HepG2 (cell line): ENCODE results near the gene MARCO. TPM values are rescaled to one million over a fixed set of nuclear protein-coding genes. Genes with fewer than 3 reads are reported as not detected.

ENCODE experiments used
- ATAC-seq: fragments of 200-7000 bp; cut with Tn5 transposase; 3 replicates; pipeline ENCODE4 v1.9.1; 2020; ENCODE audit warnings: mild to moderate bottlenecking, moderate library complexity
- BruUV-seq: library from RNA; stranded (reverse); fragments of 400-500 nt; replicated peaks from 2 replicates; lab custom pipeline; 2021; lab: Mats Ljungman, UMichigan
- CTCF ChIA-PET: fragments of 300-600 bp; formaldehyde crosslinking; extraction: SDS; loops from one replicate; lab custom pipeline; 2021; ENCODE audit warnings: low total read pairs, inconsistent platforms, low intra/inter-chr PET ratio; lab: Yijun Ruan, JAX
- POLR2A ChIA-PET: fragments of 350-600 bp; sonication (Branson Sonifier 250); formaldehyde crosslinking; loops from one replicate; lab custom pipeline; 2020; ENCODE audit warnings: antibody characterized with exemption, inconsistent platforms; lab: Yijun Ruan, JAX
- DNase-seq: peaks from one replicate; pipeline ENCODE4 v3.0.0-alpha.2; 2015; ENCODE audit warnings: low spot score
- FAIRE-seq: peaks from 3 replicates; lab custom pipeline; 2011; peaks lifted over from hg19 to GRCh38; lab: Jason Lieb, UNC
- H2AFZ ChIP-seq: one replicate; pipeline ENCODE4 v1.6.1; 2011; ENCODE audit warnings: low read length, inconsistent platforms
- H3K27ac ChIP-seq: fragments of 300-600 bp; 3 replicates; pipeline ENCODE4 v1.8.0; 2011; ENCODE audit warnings: mixed run types, mild to moderate bottlenecking, mixed read lengths, low read length, inconsistent platforms; ENCODE audit not compliant: insufficient read depth; ENCODE audit errors: extremely low read length
- H3K27me3 ChIP-seq, 2 experiments: fragments of 200-600 bp in 1 of 2; 2 replicates in 1 of 2; 3 replicates in 1 of 2; pipeline versions ENCODE4 v1.6.0 to v1.8.0; 2011; ENCODE audit warnings: low read length in 2 of 2, mild to moderate bottlenecking in 2 of 2, moderate library complexity in 2 of 2, inconsistent platforms in 1 of 2; ENCODE audit not compliant: insufficient read depth in 2 of 2, control insufficient read depth in 1 of 2
- H3K36me3 ChIP-seq, 2 experiments: fragments of 200-600 bp in 1 of 2; replicated peaks in 1 of 2; 2 replicates in 1 of 2; 3 replicates in 1 of 2; pipeline versions ENCODE4 v1.5.1 to v1.8.0; 2011; ENCODE audit warnings: low read length in 2 of 2, inconsistent platforms in 1 of 2; ENCODE audit not compliant: insufficient read depth in 2 of 2, control insufficient read depth in 1 of 2
- H3K4me1 ChIP-seq: 2 replicates; pipeline ENCODE4 v1.5.1; 2012; ENCODE audit warnings: low read length, inconsistent platforms; ENCODE audit not compliant: insufficient read depth
- H3K4me2 ChIP-seq: 2 replicates; pipeline ENCODE4 v1.6.0; 2011; ENCODE audit warnings: low read depth, low read length, inconsistent platforms
- H3K4me3 ChIP-seq, 3 experiments: fragments of 200-600 bp in 1 of 3; sonication (generic), shearing (Covaris generic) in 1 of 3; replicated peaks in 1 of 3; 2 replicates each; pipeline ENCODE4 v1.5.1; 2011 to 2016; ENCODE audit warnings: low read length in 3 of 3, inconsistent platforms in 2 of 3, low read depth in 2 of 3, mild to moderate bottlenecking in 2 of 3, control low read depth in 1 of 3, mixed read lengths in 1 of 3; ENCODE audit not compliant: insufficient read depth in 1 of 3
- H3K79me2 ChIP-seq: one replicate; pipeline ENCODE4 v1.6.1; 2011; ENCODE audit warnings: low read length, inconsistent platforms; ENCODE audit not compliant: insufficient read depth
- H3K9ac ChIP-seq: 2 replicates; pipeline ENCODE4 v1.6.0; 2011; ENCODE audit warnings: mild to moderate bottlenecking, low read depth, low read length, inconsistent platforms; ENCODE audit not compliant: insufficient read depth
- H3K9me3 ChIP-seq: 2 replicates; pipeline ENCODE4 v1.5.1; 2012; ENCODE audit warnings: mild to moderate bottlenecking, low read length
- H4K20me1 ChIP-seq: 2 replicates; pipeline ENCODE4 v1.6.0; 2011; ENCODE audit warnings: inconsistent platforms, mild to moderate bottlenecking, low read length, moderate library complexity; ENCODE audit not compliant: insufficient read depth
- HNF4A ChIP-seq: sonication (generic); formaldehyde crosslinking; IDR thresholded peaks from 2 replicates; pipeline ENCODE4 v1.4.0; 2020; ENCODE audit warnings: missing genetic modification reagents
- RCOR2 ChIP-seq: IDR thresholded peaks from 2 replicates; pipeline ENCODE4 v1.6.1; 2016; ENCODE audit warnings: missing biosample characterization, missing genetic modification reagents
- SP4 ChIP-seq: sonication (generic); formaldehyde crosslinking; IDR thresholded peaks from 2 replicates; pipeline ENCODE4 v1.8.1; 2023; ENCODE audit warnings: mild to moderate bottlenecking, missing genetic modification reagents
- TEAD3 ChIP-seq: optimal IDR thresholded peaks from 2 replicates; pipeline ENCODE3; 2016; ENCODE audit warnings: borderline replicate concordance
- WGBS: methylation state at CpG from one replicate; pipeline ENCODE4 v1.1.6; 2017; ENCODE audit warnings: low lambda C conversion rate; 5-methylcytosine and 5-hydroxymethylcytosine counted together
- in situ Hi-C: cut with HindIII; loops from 2 replicates; pipeline ENCODE4 v1.10.0; 2017; ENCODE audit warnings: low pct_unique_long_range_greater_than_20kb; ENCODE audit not compliant: extremely low pct_ligation_motif_present
- intact Hi-C: fragments of 100-400 bp; cut with micrococcal nuclease; formaldehyde crosslinking; loops from one replicate; pipeline ENCODE4 v1.10.0; 2022; ENCODE audit not compliant: unreplicated experiment
- polyA plus RNA-seq, 8 experiments: library from polyadenylated mRNA; depleted of rRNA in 3 of 8; stranded (reverse) in 7 of 8; unstranded in 1 of 8; fragments of >200 nt; fragmentation: Illumina TruSeq in 4 of 8; extraction: Trizol in 4 of 8; gene quantifications; 2 replicates each; pipeline versions ENCODE4 v1.2.1 to v1.2.3, GENCODE V29; 2011 to 2016; ENCODE audit warnings: low read depth in 4 of 8, missing spikeins in 1 of 8, mixed read lengths in 1 of 8; ENCODE audit not compliant: insufficient read depth in 1 of 8
- total RNA-seq, 5 experiments: library from RNA; depleted of rRNA; stranded (reverse); fragments of >200 nt; fragmentation: Illumina TruSeq; extraction: Trizol; gene quantifications; 2 replicates each; pipeline ENCODE4 v1.2.3, GENCODE V29; 2016; ENCODE audit warnings: low read depth in 1 of 5
- TF ChIP-seq, protein P1 (sequence below), 2 experiments: sonication (generic) in 1 of 2; formaldehyde crosslinking in 1 of 2; IDR thresholded peaks; 2 replicates each; pipeline versions ENCODE4 v1.4.0 to v1.6.1; 2016 to 2020; ENCODE audit warnings: borderline replicate concordance in 1 of 2, low read depth in 1 of 2, mild to moderate bottlenecking in 1 of 2, missing genetic modification reagents in 1 of 2
- TF ChIP-seq, protein P2 (sequence below): sonication (generic); formaldehyde crosslinking; IDR thresholded peaks from 2 replicates; pipeline ENCODE4 v1.4.0; 2020; ENCODE audit warnings: missing genetic modification reagents

Gene MARCO
- total and polyA plus RNA-seq, 2 of the 13 experiments (the other 11 are each of a cell fraction or from before 2014, with no cell fraction given): not detected

DNA sequence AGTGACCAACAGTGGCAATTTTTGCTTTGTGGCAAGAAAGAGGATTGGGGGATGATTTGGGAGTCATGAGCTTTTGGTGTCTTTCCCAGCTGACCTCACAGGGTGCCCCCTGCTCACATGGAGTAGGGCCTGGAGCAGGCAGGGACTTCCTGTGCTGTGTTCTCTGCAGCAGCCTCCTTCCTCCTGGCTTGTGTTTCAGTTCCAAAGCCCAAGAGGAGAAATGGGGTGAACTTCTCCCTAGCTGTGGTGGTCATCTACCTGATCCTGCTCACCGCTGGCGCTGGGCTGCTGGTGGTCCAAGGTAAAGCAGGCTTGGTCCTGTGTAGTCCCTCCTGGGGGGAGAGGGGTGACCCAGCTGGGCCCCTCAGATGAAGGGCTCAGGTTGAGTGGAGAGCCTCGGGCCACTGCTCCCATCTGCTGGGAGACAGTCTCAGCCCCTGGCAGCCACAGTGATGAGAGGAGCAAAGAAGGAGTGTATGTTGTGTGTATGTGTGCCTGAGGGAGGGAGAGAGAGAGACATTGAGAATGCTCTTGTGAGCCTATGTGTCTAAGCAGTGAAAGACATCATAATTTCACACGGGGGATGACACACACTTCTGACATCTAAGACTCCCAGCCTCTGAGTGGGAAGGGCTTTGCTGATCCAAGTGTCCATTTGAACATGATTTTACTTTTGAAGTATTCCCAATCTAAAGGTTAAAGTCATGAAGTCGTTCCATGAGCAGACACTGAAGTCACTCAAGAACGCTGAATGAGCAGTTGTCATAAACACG is 27.2 kb downstream of the MARCO start:
- in situ Hi-C loops (no loop called here), intact Hi-C loops (no loop called here)
- Histone ChIP-seq H3K9me3 (no peaks in the 10 kb centered on the region), H3K9ac (no peak overlapping the region), H3K27ac (no peak overlapping the region), H3K27me3 (peaks cover 2 to 15% of the 10 kb centered on the region in 2 experiments; a peak in 2 of 5 replicates), H4K20me1 (no peaks in the 10 kb centered on the region), H3K4me2 (no peak overlapping the region), H3K36me3 (no peaks in the 10 kb centered on the region), H2AFZ (no peak overlapping the region)
- POLR2A ChIA-PET: no interaction called here
- 13% methylated on average over 7 of the region's 7 CpGs for WGBS
- no peak for ATAC-seq
- FAIRE-seq: peak; percentile 23
- no peak for DNase-seq
- TF ChIP-seq TEAD3 (CRISPR knock-in tag) (no peak), RCOR2 (CRISPR knock-in tag) (no peak), SP4 (CRISPR knock-in tag) (no peak), HNF4A (CRISPR knock-in tag) (no peak)
- TF ChIP-seq, protein P1, sequence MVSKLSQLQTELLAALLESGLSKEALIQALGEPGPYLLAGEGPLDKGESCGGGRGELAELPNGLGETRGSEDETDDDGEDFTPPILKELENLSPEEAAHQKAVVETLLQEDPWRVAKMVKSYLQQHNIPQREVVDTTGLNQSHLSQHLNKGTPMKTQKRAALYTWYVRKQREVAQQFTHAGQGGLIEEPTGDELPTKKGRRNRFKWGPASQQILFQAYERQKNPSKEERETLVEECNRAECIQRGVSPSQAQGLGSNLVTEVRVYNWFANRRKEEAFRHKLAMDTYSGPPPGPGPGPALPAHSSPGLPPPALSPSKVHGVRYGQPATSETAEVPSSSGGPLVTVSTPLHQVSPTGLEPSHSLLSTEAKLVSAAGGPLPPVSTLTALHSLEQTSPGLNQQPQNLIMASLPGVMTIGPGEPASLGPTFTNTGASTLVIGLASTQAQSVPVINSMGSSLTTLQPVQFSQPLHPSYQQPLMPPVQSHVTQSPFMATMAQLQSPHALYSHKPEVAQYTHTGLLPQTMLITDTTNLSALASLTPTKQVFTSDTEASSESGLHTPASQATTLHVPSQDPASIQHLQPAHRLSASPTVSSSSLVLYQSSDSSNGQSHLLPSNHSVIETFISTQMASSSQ (IDR thresholded peaks at IDR 0.05; ENCODE audit: low read depth): no peak
- TF ChIP-seq, protein P1 (CRISPR knock-in tag; IDR thresholded peaks at IDR 0.05; ENCODE audit: borderline replicate concordance): no peak
- TF ChIP-seq, protein P2, sequence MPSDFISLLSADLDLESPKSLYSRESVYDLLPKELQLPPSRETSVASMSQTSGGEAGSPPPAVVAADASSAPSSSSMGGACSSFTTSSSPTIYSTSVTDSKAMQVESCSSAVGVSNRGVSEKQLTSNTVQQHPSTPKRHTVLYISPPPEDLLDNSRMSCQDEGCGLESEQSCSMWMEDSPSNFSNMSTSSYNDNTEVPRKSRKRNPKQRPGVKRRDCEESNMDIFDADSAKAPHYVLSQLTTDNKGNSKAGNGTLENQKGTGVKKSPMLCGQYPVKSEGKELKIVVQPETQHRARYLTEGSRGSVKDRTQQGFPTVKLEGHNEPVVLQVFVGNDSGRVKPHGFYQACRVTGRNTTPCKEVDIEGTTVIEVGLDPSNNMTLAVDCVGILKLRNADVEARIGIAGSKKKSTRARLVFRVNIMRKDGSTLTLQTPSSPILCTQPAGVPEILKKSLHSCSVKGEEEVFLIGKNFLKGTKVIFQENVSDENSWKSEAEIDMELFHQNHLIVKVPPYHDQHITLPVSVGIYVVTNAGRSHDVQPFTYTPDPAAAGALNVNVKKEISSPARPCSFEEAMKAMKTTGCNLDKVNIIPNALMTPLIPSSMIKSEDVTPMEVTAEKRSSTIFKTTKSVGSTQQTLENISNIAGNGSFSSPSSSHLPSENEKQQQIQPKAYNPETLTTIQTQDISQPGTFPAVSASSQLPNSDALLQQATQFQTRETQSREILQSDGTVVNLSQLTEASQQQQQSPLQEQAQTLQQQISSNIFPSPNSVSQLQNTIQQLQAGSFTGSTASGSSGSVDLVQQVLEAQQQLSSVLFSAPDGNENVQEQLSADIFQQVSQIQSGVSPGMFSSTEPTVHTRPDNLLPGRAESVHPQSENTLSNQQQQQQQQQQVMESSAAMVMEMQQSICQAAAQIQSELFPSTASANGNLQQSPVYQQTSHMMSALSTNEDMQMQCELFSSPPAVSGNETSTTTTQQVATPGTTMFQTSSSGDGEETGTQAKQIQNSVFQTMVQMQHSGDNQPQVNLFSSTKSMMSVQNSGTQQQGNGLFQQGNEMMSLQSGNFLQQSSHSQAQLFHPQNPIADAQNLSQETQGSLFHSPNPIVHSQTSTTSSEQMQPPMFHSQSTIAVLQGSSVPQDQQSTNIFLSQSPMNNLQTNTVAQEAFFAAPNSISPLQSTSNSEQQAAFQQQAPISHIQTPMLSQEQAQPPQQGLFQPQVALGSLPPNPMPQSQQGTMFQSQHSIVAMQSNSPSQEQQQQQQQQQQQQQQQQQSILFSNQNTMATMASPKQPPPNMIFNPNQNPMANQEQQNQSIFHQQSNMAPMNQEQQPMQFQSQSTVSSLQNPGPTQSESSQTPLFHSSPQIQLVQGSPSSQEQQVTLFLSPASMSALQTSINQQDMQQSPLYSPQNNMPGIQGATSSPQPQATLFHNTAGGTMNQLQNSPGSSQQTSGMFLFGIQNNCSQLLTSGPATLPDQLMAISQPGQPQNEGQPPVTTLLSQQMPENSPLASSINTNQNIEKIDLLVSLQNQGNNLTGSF (CRISPR knock-in tag): no peak
- TF ChIP-seq, all 625 proteins: peak for 0
- H3K79me2 ChIP-seq: no peaks in the 10 kb centered on the region
- H3K4me3 ChIP-seq: no peak overlapping the region
- CTCF ChIA-PET: no interaction called here
- H3K4me1 ChIP-seq: no peaks in the 10 kb centered on the region
- no TSS peak for BruUV-seq
